K562 (cell line): ENCODE results near the gene POLR2J. TPM values are rescaled to one million over a fixed set of nuclear protein-coding genes. Genes with fewer than 3 reads are reported as not detected.

Experiments used
- ATAC-seq: fragments of 200-7000 bp; cut with Tn5 transposase; 3 replicates; pipeline ENCODE4 v1.9.1; 2020; ENCODE audit warnings: moderate library complexity
- BruUV-seq: library from RNA; stranded (reverse); fragments of 400-500 nt; replicated peaks from 2 replicates; lab custom pipeline; 2021; lab: Mats Ljungman, UMichigan
- CTCF ChIA-PET: fragments of 300-600 bp; formaldehyde crosslinking; extraction: SDS; loops from one replicate; lab custom pipeline; 2021; ENCODE audit warnings: low intra/inter-chr PET ratio; lab: Yijun Ruan, JAX
- POLR2A ChIA-PET: fragments of 300-600, 350-650 bp; sonication (Branson Sonifier 250); formaldehyde crosslinking; extraction: SDS; loops from one replicate; lab custom pipeline; 2021; ENCODE audit warnings: antibody characterized with exemption, inconsistent platforms; lab: Yijun Ruan, JAX
- DNase-seq, 4 experiments: peaks; one replicate each; pipeline versions ENCODE4 v3.0.0 to v3.0.0-alpha.2; 2011 to 2018; ENCODE audit warnings: low spot score in 3 of 4, mixed read lengths in 3 of 4; ENCODE audit errors: extremely low read depth in 1 of 4
- FAIRE-seq: peaks from 2 replicates; lab custom pipeline; 2011; peaks lifted over from hg19 to GRCh38; lab: Jason Lieb, UNC
- H2AFZ ChIP-seq: 2 replicates; pipeline ENCODE4 v1.6.0; 2011; ENCODE audit warnings: low read depth, low read length, control low read depth, inconsistent platforms
- H3K27ac ChIP-seq: fragments of 200-600 bp; 3 replicates; pipeline ENCODE4 v1.8.0; 2011; ENCODE audit warnings: low read depth, mild to moderate bottlenecking, control low read depth, inconsistent platforms, low read length, moderate library complexity, mixed read lengths; ENCODE audit errors: extremely low read depth
- H3K27me3 ChIP-seq, 2 experiments: fragments of 300-600 bp in 1 of 2; 2 replicates in 1 of 2; 3 replicates in 1 of 2; pipeline versions ENCODE4 v1.6.0 to v1.8.0; 2011; ENCODE audit warnings: inconsistent platforms in 2 of 2, low read length in 2 of 2, mild to moderate bottlenecking in 1 of 2, mixed read lengths in 1 of 2, moderate library complexity in 1 of 2; ENCODE audit not compliant: control insufficient read depth in 2 of 2, insufficient read depth in 2 of 2
- H3K36me3 ChIP-seq: fragments of 300-600 bp; 3 replicates; pipeline ENCODE4 v1.8.0; 2011; ENCODE audit warnings: mild to moderate bottlenecking, low read length, inconsistent platforms; ENCODE audit not compliant: control insufficient read depth, insufficient read depth
- H3K4me1 ChIP-seq, 2 experiments: fragments of 200-600 bp in 1 of 2; replicated peaks in 1 of 2; 2 replicates in 1 of 2; 3 replicates in 1 of 2; pipeline versions ENCODE4 v1.5.1 to v1.8.0; 2011; ENCODE audit warnings: inconsistent platforms in 2 of 2, low read length in 2 of 2, mild to moderate bottlenecking in 1 of 2, mixed read lengths in 1 of 2, moderate library complexity in 1 of 2; ENCODE audit not compliant: control insufficient read depth in 2 of 2, insufficient read depth in 2 of 2
- H3K4me2 ChIP-seq: 2 replicates; pipeline ENCODE4 v1.6.1; 2011; ENCODE audit warnings: low read length, control low read depth, inconsistent platforms, mixed read lengths; ENCODE audit not compliant: insufficient read depth
- H3K4me3 ChIP-seq: fragments of 200-600 bp; sonication (generic), shearing (Covaris generic); 2 replicates; pipeline ENCODE4 v1.5.1; 2016; ENCODE audit warnings: control low read depth, inconsistent platforms
- H3K79me2 ChIP-seq: fragments of 200-600 bp; 3 replicates; pipeline ENCODE4 v1.8.0; 2011; ENCODE audit warnings: low read length, inconsistent platforms; ENCODE audit not compliant: control insufficient read depth, insufficient read depth
- H3K9ac ChIP-seq, 2 experiments: 2 replicates each; pipeline versions ENCODE4 v1.6.0 to v1.6.1; 2011; ENCODE audit warnings: low read depth in 2 of 2, low read length in 2 of 2, control low read depth in 1 of 2, inconsistent platforms in 1 of 2, mild to moderate bottlenecking in 1 of 2, mixed read lengths in 1 of 2; ENCODE audit not compliant: insufficient read depth in 1 of 2
- H3K9me1 ChIP-seq: one replicate; pipeline ENCODE4 v1.6.0; 2011; ENCODE audit warnings: inconsistent platforms, mild to moderate bottlenecking, low read length, moderate library complexity; ENCODE audit not compliant: control insufficient read depth, insufficient read depth
- H3K9me3 ChIP-seq: replicated peaks from 2 replicates; pipeline ENCODE4 v1.5.1; 2011; ENCODE audit warnings: low read depth, low read length, inconsistent platforms; ENCODE audit not compliant: control insufficient read depth, insufficient read depth
- H4K20me1 ChIP-seq: replicated peaks from 2 replicates; pipeline ENCODE4 v1.6.1; 2011; ENCODE audit warnings: low read length, inconsistent platforms, mixed read lengths; ENCODE audit not compliant: control insufficient read depth, insufficient read depth
- ARID3B ChIP-seq: fragments of 250-450 bp; sonication (Bioruptor Pico); IDR thresholded peaks from 2 replicates; pipeline ENCODE4 v1.4.0; 2020; ENCODE audit warnings: borderline replicate concordance
- REST ChIP-seq, 2 experiments: fragments of 450-650 bp; formaldehyde crosslinking in 1 of 2; IDR thresholded peaks; 2 replicates each; pipeline versions ENCODE4 v1.4.0 to v1.6.1; 2014 to 2020; ENCODE audit warnings: mild to moderate bottlenecking in 2 of 2, borderline replicate concordance in 1 of 2, low read depth in 1 of 2
- VEZF1 ChIP-seq: fragments of 200-800 bp; sonication (Bioruptor generic); IDR thresholded peaks from 2 replicates; pipeline ENCODE4 v1.6.1; 2017; ENCODE audit warnings: missing genetic modification characterization, missing compliant biosample characterization
- WGBS: fragments of 100-300 bp; shearing (Covaris generic); methylation state at CpG from one replicate; pipeline ENCODE4 v1.1.6; 2016; ENCODE audit warnings: low coverage, mixed read lengths; ENCODE audit not compliant: insufficient coverage; ENCODE audit errors: missing lambda C conversion rate; 5-methylcytosine and 5-hydroxymethylcytosine counted together
- in situ Hi-C: fragments of 300-500 bp; cut with MboI; formaldehyde crosslinking; loops from 4 replicates; pipeline ENCODE4 v1.15.0; 2018; ENCODE audit warnings: inconsistent platforms, mixed read lengths
- intact Hi-C: fragments of 100-400 bp; cut with micrococcal nuclease; formaldehyde crosslinking; loops from 2 replicates; pipeline ENCODE4 v1.14.2; 2022
- polyA plus RNA-seq, 8 experiments: library from polyadenylated mRNA; depleted of rRNA in 4 of 8; stranded (reverse) in 5 of 8; unstranded in 3 of 8; fragments of >200 nt; fragmentation: Nextera tagmentation in 2 of 8; fragmentation: Illumina TruSeq in 1 of 8; extraction: Ambion mirVana in 2 of 8; extraction: Trizol in 1 of 8; gene quantifications; 2 replicates each; pipeline versions ENCODE4 v1.2.1 to v1.2.3, GENCODE V29; 2011 to 2014; ENCODE audit warnings: inconsistent platforms in 1 of 8, missing spikeins in 1 of 8
- total RNA-seq, 7 experiments: library from RNA; depleted of rRNA in 6 of 7; stranded (reverse); fragments of >200 nt in 6 of 7; fragmentation: Illumina TruSeq in 2 of 7; extraction: Trizol in 2 of 7; gene quantifications; 2 replicates each; pipeline versions ENCODE4 v1.2.1 to v1.2.3, GENCODE V29; 2011 to 2021; ENCODE audit warnings: low replicate concordance in 1 of 7

The POLR2J gene
- total and polyA plus RNA-seq, 9 of the 15 experiments (the other 6 are each of a cell fraction or from before 2014, with no cell fraction given): 32.3 to 220 (median 113) TPM

GRCh38 chr7:102444961-102445673 lies 33.6 kb downstream of the POLR2J start (continued):
- TF ChIP-seq VEZF1 (CRISPR knock-in tag): no peak

GRCh38 chr7:102439963-102440795 lies 38.5 kb downstream of the POLR2J start:
- H3K27me3 ChIP-seq: no peaks in the 10 kb centered on the region; a peak in 1 of 5 replicates
- H3K4me3 ChIP-seq: no peak overlapping the region
- ChIA-PET CTCF (no interaction called here), POLR2A (interaction anchor here (0.7 to 2.5 kb wide), 8 partner anchors 9 to 733 kb away, joined by 3 to 7 read pairs (median 4); no protein-coding TSS in a partner anchor)
- peaks cover 26% of the 10 kb centered on the region; the same call in 2 of the 3 replicates for H3K36me3 ChIP-seq
- FAIRE-seq: peak; percentile 96
- ATAC-seq: peak; percentile 75
- no TSS peak for BruUV-seq
- no peaks in the 10 kb centered on the region; the same call in 1 of the 2 replicates for H4K20me1 ChIP-seq
- no peaks in the 10 kb centered on the region for H3K9me3 ChIP-seq
- intact Hi-C loops (loop anchor here (1.0 kb wide), 1 partner anchor 20 kb away; no protein-coding TSS in a partner anchor), in situ Hi-C loops (no loop called here)
- H2AFZ ChIP-seq: no peak overlapping the region
- H3K9ac ChIP-seq: no peak overlapping the region
- peak; percentile 52 to 88 (median 67) for DNase-seq
- no peak overlapping the region for H3K27ac ChIP-seq
- 31% methylated on average over 17 of the region's 17 CpGs for WGBS
- H3K4me2 ChIP-seq: no peak overlapping the region
- no peaks in the 10 kb centered on the region for H3K79me2 ChIP-seq
- H3K9me1 ChIP-seq: peaks cover 3% of the 10 kb centered on the region
- peaks cover 35 to 60% of the 10 kb centered on the region in 2 experiments for H3K4me1 ChIP-seq
- no peak for TF ChIP-seq ARID3B (CRISPR knock-in tag)
- no peak for TF ChIP-seq REST (IDR thresholded peaks at IDR 0.05; ENCODE audit: borderline replicate concordance)
- no peak for TF ChIP-seq REST (CRISPR knock-in tag; IDR thresholded peaks at IDR 0.05; ENCODE audit: low read depth)
